ENCODE measurements around the gene ZMYM2.

ZMYM2 gene

DNA sequence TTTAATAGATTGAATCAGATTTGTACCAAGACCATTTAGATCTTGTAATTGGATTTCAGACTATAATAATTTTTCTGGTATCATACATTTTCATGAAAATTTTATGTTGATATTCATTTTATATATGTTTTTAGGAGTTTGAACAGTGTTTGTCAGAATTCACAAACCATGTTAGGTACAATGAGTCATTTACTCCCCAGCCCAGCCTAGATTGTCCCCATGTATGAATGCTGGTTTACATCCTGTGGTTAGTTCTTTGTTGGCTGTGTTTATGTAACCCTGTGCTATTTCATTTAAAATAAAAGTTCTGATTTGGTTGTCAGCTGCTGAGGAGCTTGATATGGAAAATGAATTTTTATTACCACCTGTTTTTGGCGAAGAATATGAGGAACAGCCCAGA, 105.6 kb downstream of the ZMYM2 start:
- in situ Hi-C loops (cut with HindIII; ENCODE audit: low pct_unique_long_range_greater_than_20kb, low sequenced_read_pairs), result no loop called here
- DNase-seq (ENCODE audit: low read depth in 1 of 2, low spot score in 1 of 2), result no peak
- TF ChIP-seq JUND (IDR thresholded peaks at IDR 0.05; ENCODE audit: low read depth), result no peak

- TF ChIP-seq JUND (IDR thresholded peaks at IDR 0.05; ENCODE audit: low read depth), result no peak
- no peak for DNase-seq (ENCODE audit: low read depth in 1 of 2, low spot score in 1 of 2)
- in situ Hi-C loops (cut with HindIII; ENCODE audit: low pct_unique_long_range_greater_than_20kb, low sequenced_read_pairs), result no loop called here
Observed at GRCh38 chr13:20065516-20065915, 107.0 kb downstream of the ZMYM2 start.

GRCh38 chr13:20069956-20070355, 111.4 kb downstream of the ZMYM2 start:
- no peak for DNase-seq (ENCODE audit: low read depth in 1 of 2, low spot score in 1 of 2)
- TF ChIP-seq JUND (IDR thresholded peaks at IDR 0.05; ENCODE audit: low read depth), result no peak
- in situ Hi-C loops (cut with HindIII; ENCODE audit: low pct_unique_long_range_greater_than_20kb, low sequenced_read_pairs), result no loop called here

DNA sequence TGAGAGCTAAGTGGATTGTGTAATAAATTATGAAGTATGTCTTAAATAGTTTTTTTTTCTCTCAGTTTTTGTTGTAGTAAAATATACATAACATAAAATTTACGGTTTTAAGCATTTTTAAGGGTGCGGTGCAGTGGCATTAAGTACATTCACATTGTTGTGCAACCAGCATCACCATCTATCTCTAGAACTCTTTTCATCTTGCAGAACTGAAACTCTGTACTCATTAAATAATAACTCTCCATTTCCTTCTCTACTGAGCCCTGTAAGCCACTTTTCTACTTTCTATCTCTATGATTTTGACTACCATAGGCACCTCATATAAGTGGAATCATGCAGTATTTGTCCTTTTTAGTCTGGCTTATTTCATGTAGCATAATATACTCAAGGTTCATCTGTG, 115.2 kb downstream of the ZMYM2 start:
- no peak for TF ChIP-seq JUND (IDR thresholded peaks at IDR 0.05; ENCODE audit: low read depth)
- in situ Hi-C loops (cut with HindIII; ENCODE audit: low pct_unique_long_range_greater_than_20kb, low sequenced_read_pairs), result no loop called here
- DNase-seq (ENCODE audit: low read depth in 1 of 2, low spot score in 1 of 2), result no peak

GRCh38 chr13:20074966-20075365, 116.4 kb downstream of the ZMYM2 start:
- in situ Hi-C loops (cut with HindIII; ENCODE audit: low pct_unique_long_range_greater_than_20kb, low sequenced_read_pairs), result no loop called here
- DNase-seq (ENCODE audit: low read depth in 1 of 2, low spot score in 1 of 2), result no peak
- no peak for TF ChIP-seq JUND (IDR thresholded peaks at IDR 0.05; ENCODE audit: low read depth)

DNA sequence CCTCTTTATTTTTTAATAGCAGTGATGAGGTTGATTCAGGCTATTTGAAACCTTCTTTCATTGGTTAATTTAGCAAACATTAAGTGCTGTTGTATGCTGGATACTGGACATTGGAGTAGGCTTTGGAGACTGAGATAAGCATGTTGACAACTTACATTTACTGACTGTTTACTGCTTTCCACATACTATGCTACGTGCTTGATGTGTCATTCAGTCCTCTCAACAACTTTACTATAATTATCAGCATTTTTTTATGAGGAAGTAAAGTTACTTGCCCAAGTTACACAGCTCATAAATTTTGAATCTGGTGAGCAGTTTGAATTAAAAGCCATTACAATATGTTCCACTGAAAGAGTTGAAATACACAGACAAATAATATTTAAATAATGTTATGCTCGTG, 118.6 kb downstream of the ZMYM2 start:
- in situ Hi-C loops (cut with HindIII; ENCODE audit: low pct_unique_long_range_greater_than_20kb, low sequenced_read_pairs), result no loop called here
- no peak for TF ChIP-seq JUND (IDR thresholded peaks at IDR 0.05; ENCODE audit: low read depth)
- DNase-seq (ENCODE audit: low read depth in 1 of 2, low spot score in 1 of 2), result no peak

GRCh38 chr13:20080377-20081164, 122.0 kb downstream of the ZMYM2 start:
- DNase-seq (ENCODE audit: low read depth in 1 of 2, low spot score in 1 of 2), result no peak

GRCh38 chr13:20090349-20090748, 131.8 kb downstream of the ZMYM2 start:
- DNase-seq (ENCODE audit: low read depth in 1 of 2, low spot score in 1 of 2), result peak in 1 of 2 experiments; percentile 20
- in situ Hi-C loops (cut with HindIII; ENCODE audit: low pct_unique_long_range_greater_than_20kb, low sequenced_read_pairs), result no loop called here
- no peak for TF ChIP-seq JUND (IDR thresholded peaks at IDR 0.05; ENCODE audit: low read depth)

More at GRCh38 chr13:20080377-20081164, 122.0 kb downstream of the ZMYM2 start:
- TF ChIP-seq JUND (IDR thresholded peaks at IDR 0.05; ENCODE audit: low read depth), result no peak
- in situ Hi-C loops (cut with HindIII; ENCODE audit: low pct_unique_long_range_greater_than_20kb, low sequenced_read_pairs), result no loop called here

DNA sequence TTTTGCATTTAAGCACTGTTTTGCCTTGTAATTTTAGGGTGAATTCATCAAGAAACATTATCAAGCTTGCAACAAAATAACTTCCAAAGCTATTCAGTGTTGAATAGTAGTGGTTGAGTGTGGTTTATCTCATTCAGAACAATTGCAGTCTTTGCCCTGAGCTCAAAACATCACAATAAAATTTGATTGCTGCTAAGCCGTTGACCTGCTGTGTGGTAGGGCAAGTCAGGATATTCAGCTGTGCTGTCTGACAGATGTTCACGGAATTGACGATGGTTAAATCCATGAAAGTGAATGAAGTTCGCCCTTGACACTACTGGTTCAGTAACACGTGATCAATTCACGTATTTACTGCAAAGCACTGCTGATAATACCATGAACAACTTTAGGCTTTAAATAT, 135.4 kb downstream of the ZMYM2 start:
- no peak for TF ChIP-seq JUND (IDR thresholded peaks at IDR 0.05; ENCODE audit: low read depth)
- in situ Hi-C loops (cut with HindIII; ENCODE audit: low pct_unique_long_range_greater_than_20kb, low sequenced_read_pairs), result no loop called here
- DNase-seq (ENCODE audit: low read depth in 1 of 2, low spot score in 1 of 2), result no peak

DNA sequence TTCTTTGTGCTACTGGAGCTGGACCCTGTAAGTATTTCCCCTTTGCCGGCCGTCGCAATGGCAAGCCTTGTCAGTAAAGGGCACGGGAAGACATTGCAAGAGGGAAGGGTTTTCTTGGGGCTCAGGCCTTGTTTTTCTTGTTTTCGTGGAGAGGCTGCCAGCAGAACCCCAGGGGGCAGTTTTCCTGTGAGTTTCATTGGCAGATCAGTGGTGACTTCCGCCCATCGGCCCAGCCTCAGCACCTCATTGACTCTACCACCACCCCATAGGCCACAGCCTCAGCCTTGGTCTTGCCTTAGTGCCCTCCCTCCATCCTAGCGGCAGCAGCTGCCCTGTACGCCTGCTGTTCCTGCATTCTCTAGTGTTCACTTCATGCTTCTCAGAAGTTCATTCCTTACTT, 140.8 kb downstream of the ZMYM2 start:
- DNase-seq (ENCODE audit: low read depth in 1 of 2, low spot score in 1 of 2), result no peak
- in situ Hi-C loops (cut with HindIII; ENCODE audit: low pct_unique_long_range_greater_than_20kb, low sequenced_read_pairs), result no loop called here
- no peak for TF ChIP-seq JUND (IDR thresholded peaks at IDR 0.05; ENCODE audit: low read depth)

DNA sequence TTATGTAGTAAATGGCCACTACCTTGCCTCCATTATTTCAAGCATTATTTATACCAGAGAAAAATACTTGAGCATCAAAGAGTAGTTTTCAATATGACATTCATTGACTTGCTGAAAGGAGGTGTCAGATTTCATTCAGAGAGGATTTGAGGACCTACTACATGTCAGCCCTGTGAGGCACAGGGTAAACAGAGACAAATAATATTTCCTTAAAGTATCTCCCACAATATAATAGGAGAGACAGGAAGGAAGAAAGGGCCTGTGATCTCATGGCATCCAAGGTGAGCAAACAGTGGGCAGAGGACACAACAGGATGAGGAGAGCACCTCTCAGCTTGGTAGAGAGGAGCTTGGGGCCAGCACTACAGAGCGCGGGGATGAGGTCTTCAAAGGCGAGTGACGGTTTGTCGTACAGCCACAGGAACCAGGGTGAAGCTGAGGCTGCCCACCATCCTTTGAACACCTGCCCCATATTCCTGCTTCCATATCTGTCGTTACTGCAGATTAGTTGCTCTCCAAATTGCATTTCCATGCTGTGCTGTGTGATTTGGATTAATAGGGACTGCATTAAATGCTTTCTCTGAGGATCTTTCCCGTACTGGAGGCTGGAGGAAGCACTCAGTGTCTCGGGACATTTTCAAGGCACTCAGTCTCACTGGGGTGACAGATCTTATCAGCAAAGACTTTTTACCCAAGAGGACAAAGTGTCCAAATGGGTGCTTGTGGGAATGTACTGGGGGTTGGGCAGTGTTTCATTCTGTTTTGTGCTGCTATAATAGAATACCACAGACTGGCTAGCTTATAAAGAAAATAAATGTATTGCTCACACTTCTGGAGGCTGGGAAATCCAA, 143.2 kb downstream of the ZMYM2 start:
- in situ Hi-C loops (cut with HindIII; ENCODE audit: low pct_unique_long_range_greater_than_20kb, low sequenced_read_pairs), result no loop called here
- no peak for TF ChIP-seq JUND (IDR thresholded peaks at IDR 0.05; ENCODE audit: low read depth)
- peak in 1 of 2 experiments; percentile 25 for DNase-seq (ENCODE audit: low read depth in 1 of 2, low spot score in 1 of 2)

- in situ Hi-C loops (cut with HindIII; ENCODE audit: low pct_unique_long_range_greater_than_20kb, low sequenced_read_pairs), result no loop called here
- TF ChIP-seq JUND (IDR thresholded peaks at IDR 0.05; ENCODE audit: low read depth), result no peak
- DNase-seq (ENCODE audit: low read depth in 1 of 2, low spot score in 1 of 2), result no peak
Observed at GRCh38 chr13:20102525-20103180, 144.1 kb downstream of the ZMYM2 start.

Measured in T47D (cell line).